Cortex of kidney (tissue), 1 donor: ENCODE data around the gene ADARB2.
"Not testable (repeated sequence)": the region's sequence is repeated elsewhere in the genome, so short reads cannot be mapped to it uniquely, and the experiment has no call there.

Experiments used
- DNase-seq: peaks from one replicate; lab custom pipeline; 2025; lab: John Stamatoyannopoulos, UW

ADARB2 gene

GRCh38 chr10:1427521-1428186 lies 309.7 kb downstream of the ADARB2 start:
- DNase-seq: not testable (repeated sequence)

- no peak for DNase-seq
Observed at GRCh38 chr10:1426786-1427185, 310.5 kb downstream of the ADARB2 start.

GRCh38 chr10:1425879-1426278 lies 311.4 kb downstream of the ADARB2 start:
- DNase-seq: no peak

- no peak for DNase-seq
Observed at GRCh38 chr10:1424648-1425047, 312.7 kb downstream of the ADARB2 start.

GRCh38 chr10:1423676-1424253 lies 313.6 kb downstream of the ADARB2 start:
- no peak for DNase-seq

- no peak for DNase-seq
Observed at GRCh38 chr10:1422275-1422674, 315.1 kb downstream of the ADARB2 start.

- DNase-seq: no peak
Observed at GRCh38 chr10:1420661-1421362, 316.5 kb downstream of the ADARB2 start.

- no peak for DNase-seq
Observed at GRCh38 chr10:1419796-1420610, 317.3 kb downstream of the ADARB2 start.

GRCh38 chr10:1418031-1418550 lies 319.2 kb downstream of the ADARB2 start:
- no peak for DNase-seq

GRCh38 chr10:1417574-1417973 lies 319.8 kb downstream of the ADARB2 start:
- DNase-seq: no peak

- DNase-seq: no peak
Observed at GRCh38 chr10:1416456-1417037, 320.8 kb downstream of the ADARB2 start.

- DNase-seq: no peak
Observed at GRCh38 chr10:1414893-1415292, 322.4 kb downstream of the ADARB2 start.

GRCh38 chr10:1414346-1414745 lies 323.0 kb downstream of the ADARB2 start:
- not testable (repeated sequence) for DNase-seq

- no peak for DNase-seq
Observed at GRCh38 chr10:1413823-1414222, 323.5 kb downstream of the ADARB2 start.

- DNase-seq: no peak
Observed at GRCh38 chr10:1413256-1413655, 324.1 kb downstream of the ADARB2 start.

- DNase-seq: no peak
Observed at GRCh38 chr10:1412531-1413189, 324.7 kb downstream of the ADARB2 start.

- no peak for DNase-seq
Observed at GRCh38 chr10:1411956-1412355, 325.4 kb downstream of the ADARB2 start.

GRCh38 chr10:1411451-1411850 lies 325.9 kb downstream of the ADARB2 start:
- DNase-seq: no peak

- no peak for DNase-seq
Observed at GRCh38 chr10:1410469-1411395, 326.6 kb downstream of the ADARB2 start.

- DNase-seq: no peak
Observed at GRCh38 chr10:1410032-1410431, 327.3 kb downstream of the ADARB2 start.
